ENCODE measurements around the gene OSBPL8.

GRCh38 chr12:76402259-76402658 lies 157.3 kb downstream of the OSBPL8 start:
- TF ChIP-seq POLR2A (IDR thresholded peaks at IDR 0.05; ENCODE audit: low read length) = no peak
- no peak for TF ChIP-seq GATA1 (IDR thresholded peaks at IDR 0.05; ENCODE audit: low read depth, low read length)
